IMR-90 (cell line): ENCODE measurements around the gene COL23A1. TPM values are rescaled to one million over a fixed set of nuclear protein-coding genes. Genes with fewer than 3 reads are reported as not detected.

Source experiments
- ATAC-seq: fragments of 200-7000 bp; cut with Tn5 transposase; 2 replicates; pipeline ENCODE4 v1.9.1; 2020; ENCODE audit warnings: low read depth, mild to moderate bottlenecking, moderate library complexity
- BruUV-seq: library from RNA; stranded (reverse); fragments of 400-500 nt; replicated peaks from 2 replicates; lab custom pipeline; 2021; lab: Mats Ljungman, UMichigan
- CTCF ChIA-PET: fragments of 300-600 bp; formaldehyde crosslinking; extraction: SDS; loops from one replicate; lab custom pipeline; 2021; ENCODE audit warnings: antibody characterized with exemption; lab: Yijun Ruan, JAX
- POLR2A ChIA-PET: fragments of 300-600 bp; sonication (Branson Sonifier 250); formaldehyde crosslinking; loops from one replicate; lab custom pipeline; 2022; ENCODE audit warnings: antibody characterized with exemption; ENCODE audit not compliant: unreplicated experiment; lab: Charles Lee
- DNase-seq: peaks from one replicate; pipeline ENCODE4 v3.0.0; 2013
- H2AFZ ChIP-seq: replicated peaks from 2 replicates; pipeline ENCODE3; 2013; ENCODE audit warnings: low read length, mild to moderate bottlenecking; ENCODE audit not compliant: poor library complexity
- H2AK5ac ChIP-seq: 2 replicates; pipeline ENCODE4 v1.6.1; 2013; ENCODE audit warnings: low read depth, low read length, inconsistent platforms
- H2AK9ac ChIP-seq: replicated peaks from 2 replicates; pipeline ENCODE3; 2013; ENCODE audit warnings: mild to moderate bottlenecking, low read depth, low read length, moderate library complexity; ENCODE audit not compliant: poor library complexity
- H2BK120ac ChIP-seq: 2 replicates; pipeline ENCODE4 v1.6.1; 2013; ENCODE audit warnings: low read depth, low read length, inconsistent platforms
- H2BK15ac ChIP-seq: 3 replicates; pipeline ENCODE4 v1.6.1; 2013; ENCODE audit warnings: low read depth, low read length, inconsistent platforms
- H2BK20ac ChIP-seq: 2 replicates; pipeline ENCODE4 v1.6.1; 2013; ENCODE audit warnings: low read depth, mild to moderate bottlenecking, inconsistent platforms, low read length, moderate library complexity
- H2BK5ac ChIP-seq: 2 replicates; pipeline ENCODE4 v1.6.1; 2013; ENCODE audit warnings: mild to moderate bottlenecking, low read depth, low read length, inconsistent platforms; ENCODE audit not compliant: poor library complexity, severe bottlenecking
- H3K14ac ChIP-seq: replicated peaks from 2 replicates; pipeline ENCODE4 v1.6.1; 2013; ENCODE audit warnings: low read depth, low read length, inconsistent platforms
- H3K18ac ChIP-seq: 2 replicates; pipeline ENCODE4 v1.6.1; 2013; ENCODE audit warnings: low read depth, low read length, control low read depth
- H3K23ac ChIP-seq: 2 replicates; pipeline ENCODE4 v1.6.1; 2013; ENCODE audit warnings: low read depth, low read length, inconsistent platforms
- H3K27ac ChIP-seq: 2 replicates; pipeline ENCODE4 v1.5.1; 2013; ENCODE audit warnings: mild to moderate bottlenecking, control low read depth, low read length; ENCODE audit not compliant: insufficient read depth
- H3K27me3 ChIP-seq: 2 replicates; pipeline ENCODE4 v1.6.1; 2013; ENCODE audit warnings: low read length; ENCODE audit not compliant: control insufficient read depth, insufficient read depth
- H3K36me3 ChIP-seq: 2 replicates; pipeline ENCODE4 v1.6.1; 2013; ENCODE audit warnings: low read length, mixed read lengths; ENCODE audit not compliant: control insufficient read depth, insufficient read depth
- H3K4ac ChIP-seq: 2 replicates; pipeline ENCODE4 v1.6.1; 2013; ENCODE audit warnings: low read depth, low read length, inconsistent platforms
- H3K4me1 ChIP-seq: 2 replicates; pipeline ENCODE4 v1.6.1; 2013; ENCODE audit warnings: low read length, mixed read lengths; ENCODE audit not compliant: control insufficient read depth, insufficient read depth
- H3K4me2 ChIP-seq: 2 replicates; pipeline ENCODE4 v1.6.1; 2013; ENCODE audit warnings: low read depth, mild to moderate bottlenecking, control low read depth, low read length, moderate library complexity
- H3K4me3 ChIP-seq: 2 replicates; pipeline ENCODE4 v1.5.1; 2013; ENCODE audit warnings: low read depth, mild to moderate bottlenecking, control low read depth, low read length, moderate library complexity; ENCODE audit not compliant: insufficient read depth
- H3K56ac ChIP-seq: 2 replicates; pipeline ENCODE4 v1.6.1; 2013; ENCODE audit warnings: low read length, inconsistent platforms; ENCODE audit not compliant: insufficient read depth; ENCODE audit errors: extremely low read depth
- H3K79me1 ChIP-seq, 2 experiments: 2 replicates each; pipeline ENCODE4 v1.6.1; 2013; ENCODE audit warnings: low read length in 2 of 2, inconsistent platforms in 1 of 2, low read depth in 1 of 2
- H3K9ac ChIP-seq: 2 replicates; pipeline ENCODE4 v1.6.1; 2013; ENCODE audit warnings: low read depth, low read length, control low read depth
- H3K9me1 ChIP-seq: 2 replicates; pipeline ENCODE4 v1.6.1; 2013; ENCODE audit warnings: low read length, inconsistent platforms; ENCODE audit not compliant: insufficient read depth
- H3K9me3 ChIP-seq: 2 replicates; pipeline ENCODE4 v1.6.1; 2013; ENCODE audit warnings: low read length; ENCODE audit not compliant: control insufficient read depth, insufficient read depth
- H4K20me1 ChIP-seq: 2 replicates; pipeline ENCODE4 v1.6.1; 2013; ENCODE audit warnings: low read length, inconsistent platforms; ENCODE audit not compliant: insufficient read depth
- H4K5ac ChIP-seq: 2 replicates; pipeline ENCODE4 v1.6.1; 2013; ENCODE audit warnings: mild to moderate bottlenecking, low read depth, low read length, control low read depth
- H4K8ac ChIP-seq, 2 experiments: 2 replicates each; pipeline ENCODE4 v1.6.1; 2013; ENCODE audit warnings: low read depth in 2 of 2, low read length in 2 of 2, control low read depth in 1 of 2, inconsistent platforms in 1 of 2
- H4K91ac ChIP-seq: 2 replicates; pipeline ENCODE4 v1.6.1; 2013; ENCODE audit warnings: low read depth, low read length, inconsistent platforms; ENCODE audit not compliant: insufficient read depth
- BHLHE40 ChIP-seq: fragments of 150-350 bp; IDR thresholded peaks from 2 replicates; pipeline ENCODE4 v1.6.1; 2016; ENCODE audit warnings: mild to moderate bottlenecking, low read depth, low read length
- CEBPB ChIP-seq: IDR thresholded peaks from 2 replicates; pipeline ENCODE4 v1.6.1; 2012; ENCODE audit warnings: low read depth, low read length, improper control_type of control experiment
- CHD1 ChIP-seq: IDR thresholded peaks from 2 replicates; pipeline ENCODE4 v1.6.1; 2012; ENCODE audit warnings: low read depth, low read length, improper control_type of control experiment
- RFX5 ChIP-seq: IDR thresholded peaks from 2 replicates; pipeline ENCODE4 v1.8.0; 2012; ENCODE audit warnings: low read depth, mild to moderate bottlenecking, low read length, moderate library complexity
- WGBS, 2 experiments: methylation state at CpG; one replicate each; pipeline versions ENCODE4 v1.1.5 to v1.1.7; 2013; ENCODE audit warnings: missing lambda C conversion rate in 2 of 2; ENCODE audit not compliant: insufficient read length in 1 of 2; ENCODE audit errors: extremely low coverage in 2 of 2; 5-methylcytosine and 5-hydroxymethylcytosine counted together
- dilution Hi-C: fragments of 300-500 bp; cut with HindIII; formaldehyde crosslinking; loops from one replicate; pipeline ENCODE4 v1.14.3; 2018; ENCODE audit warnings: low sequenced_read_pairs; ENCODE audit not compliant: unreplicated experiment
- in situ Hi-C: fragments of 300-500 bp; cut with MboI; formaldehyde crosslinking; loops from 3 replicates; pipeline ENCODE4 v1.14.3; 2019; ENCODE audit warnings: low sequenced_read_pairs, inconsistent platforms, mixed read lengths
- intact Hi-C: fragments of 100-400 bp; cut with micrococcal nuclease; formaldehyde crosslinking; loops from 2 replicates; pipeline ENCODE4 v1.10.0; 2022
- polyA plus RNA-seq, 3 experiments: library from polyadenylated mRNA; depleted of rRNA; stranded (reverse); fragments of >200 nt; gene quantifications; 2 replicates each; pipeline ENCODE4 v1.2.3, GENCODE V29; 2012; ENCODE audit warnings: low replicate concordance in 1 of 3
- total RNA-seq: library from RNA; depleted of rRNA; stranded (reverse); fragments of >200 nt; gene quantifications from 2 replicates; pipeline ENCODE4 v1.2.3, GENCODE V29; 2012

The COL23A1 gene
- total and polyA plus RNA-seq, 2 of the 4 experiments (the other 2 are of a cell fraction): not detected

DNA sequence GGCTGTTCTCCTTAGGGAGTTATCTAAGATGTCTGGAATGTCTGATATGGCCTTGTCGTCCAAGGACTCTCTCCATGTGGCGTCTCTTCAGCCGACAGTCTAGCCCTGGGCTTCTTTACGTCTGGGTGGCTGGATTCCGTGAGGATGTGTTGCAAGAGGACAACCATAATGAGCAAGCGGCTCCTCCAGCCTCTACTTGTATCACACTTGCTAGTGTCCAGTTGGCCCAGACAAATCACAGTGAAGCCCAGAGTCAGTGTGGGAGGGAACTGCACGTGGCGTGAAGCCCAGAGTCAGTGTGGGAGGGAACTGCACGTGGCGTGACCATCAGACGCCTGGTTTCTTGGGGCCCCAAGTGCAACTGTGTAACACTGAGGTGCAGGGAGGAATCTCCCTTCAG, 61.1 kb downstream of the COL23A1 start:
- Histone ChIP-seq H3K4me1 (no peaks in the 10 kb centered on the region), H3K56ac (no peak overlapping the region), H2BK20ac (no peak overlapping the region), H3K18ac (no peak overlapping the region), H4K8ac (no peak overlapping the region), H3K27me3 (no peaks in the 10 kb centered on the region), H2BK120ac (no peak overlapping the region), H3K4me2 (no peak overlapping the region), H3K79me1 (no peaks in the 10 kb centered on the region), H3K36me3 (no peaks in the 10 kb centered on the region), H3K9me3 (peaks cover 48% of the 10 kb centered on the region), H4K20me1 (no peaks in the 10 kb centered on the region), H3K4ac (no peak overlapping the region), H3K9me1 (no peaks in the 10 kb centered on the region), H2BK5ac (no peak overlapping the region), H4K91ac (no peak overlapping the region), H2AK9ac (no peak overlapping the region), H3K9ac (no peak overlapping the region), H3K14ac (no peak overlapping the region), H2AK5ac (no peak overlapping the region), H2AFZ (no peak overlapping the region), H3K23ac (no peak overlapping the region), H2BK15ac (no peak overlapping the region), H4K5ac (no peak overlapping the region), H3K27ac (no peak overlapping the region), H3K4me3 (no peak overlapping the region)
- no peak for ATAC-seq
- in situ Hi-C loops (no loop called here), intact Hi-C loops (no loop called here), dilution Hi-C loops (no loop called here)
- no TSS peak for BruUV-seq
- DNase-seq: no peak
- CTCF ChIA-PET: no interaction called here
- POLR2A ChIA-PET: no interaction called here
- 20% methylated on average over 1 of the region's 11 CpGs; no CpG with 5 or more reads in 1 of the 2 experiments for WGBS, 2 experiments
- no peak for TF ChIP-seq BHLHE40
- TF ChIP-seq CHD1: no peak
- TF ChIP-seq RFX5: no peak
- TF ChIP-seq CEBPB: no peak
